ENCODE measurements around the gene ENTPD8. TPM values are rescaled to one million over a fixed set of nuclear protein-coding genes. Genes with fewer than 3 reads are reported as not detected.
"Not testable (repeated sequence)": the region's sequence is repeated elsewhere in the genome, so short reads cannot be mapped to it uniquely, and the experiment has no call there.

Gene ENTPD8
- total RNA-seq, 2 experiments from 2014 or later: not detected

- Mint-ChIP-seq H3K4me3 (no peak overlapping the region), H3K27me3 (no peaks in the 10 kb centered on the region), H3K4me1 (no peaks in the 10 kb centered on the region), H3K27ac (no peak overlapping the region), H3K36me3 (peaks cover 5% of the 10 kb centered on the region), H3K9me3 (peaks cover 8% of the 10 kb centered on the region)
- DNase-seq: no peak
Measured at GRCh38 chr9:137479892-137480685, 38.9 kb upstream of the ENTPD8 start.

DNA sequence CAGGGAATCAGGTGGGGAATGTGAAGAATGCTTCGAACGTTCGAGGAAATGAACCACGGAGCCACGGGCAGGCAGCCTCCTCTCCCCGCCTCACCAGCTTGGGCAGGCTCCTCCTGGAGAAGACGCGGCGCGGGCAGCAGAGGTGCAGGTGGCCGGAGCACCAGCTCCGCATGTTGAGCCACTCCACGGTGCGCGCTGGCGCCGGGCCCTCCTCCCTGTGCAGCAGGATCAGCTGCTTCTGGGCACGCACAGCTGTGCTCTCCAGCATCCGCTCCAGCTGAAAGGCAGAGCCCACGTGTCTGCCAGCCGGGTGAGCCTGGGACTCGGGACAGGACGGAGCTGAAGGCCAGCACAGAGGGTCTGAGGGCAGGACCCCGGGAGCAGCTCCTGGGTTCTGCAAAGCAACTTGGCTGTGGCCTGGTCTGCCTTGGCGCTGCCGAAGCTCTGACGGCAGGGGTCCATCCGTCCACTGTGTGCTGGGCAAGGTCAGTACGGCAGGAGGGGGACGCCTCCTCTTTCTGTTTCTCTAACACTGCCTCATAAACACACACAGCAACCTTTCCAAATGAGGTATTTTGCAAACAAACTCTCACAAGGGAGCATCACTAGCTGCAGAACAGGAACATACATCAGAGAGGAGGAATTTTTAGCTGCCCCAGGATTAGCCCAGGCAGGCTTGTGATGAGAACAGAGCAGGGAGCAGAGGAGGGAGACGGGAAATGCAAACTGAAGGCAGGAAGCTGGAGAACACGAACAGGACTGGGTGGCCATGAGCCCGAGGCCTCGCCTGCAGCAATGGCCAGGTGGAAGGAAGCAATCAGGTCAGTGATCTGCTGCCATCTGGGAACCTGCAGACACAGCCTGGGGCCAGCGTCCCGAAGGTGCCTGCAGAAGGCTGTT, 38.1 kb upstream of the ENTPD8 start:
- DNase-seq: no peak
- Mint-ChIP-seq H3K4me1 (no peaks in the 10 kb centered on the region), H3K9me3 (peaks cover 11% of the 10 kb centered on the region), H3K4me3 (no peak overlapping the region), H3K36me3 (peaks cover 5% of the 10 kb centered on the region), H3K27me3 (no peaks in the 10 kb centered on the region), H3K27ac (no peak overlapping the region)

GRCh38 chr9:137478613-137478961, 37.4 kb upstream of the ENTPD8 start:
- H3K36me3 Mint-ChIP-seq: peaks cover 9% of the 10 kb centered on the region
- DNase-seq: no peak
- H3K4me3 Mint-ChIP-seq: no peak overlapping the region
- peaks cover 16% of the 10 kb centered on the region for H3K9me3 Mint-ChIP-seq
- no peaks in the 10 kb centered on the region for H3K27me3 Mint-ChIP-seq
- H3K27ac Mint-ChIP-seq: no peak overlapping the region
- no peaks in the 10 kb centered on the region for H3K4me1 Mint-ChIP-seq

DNA sequence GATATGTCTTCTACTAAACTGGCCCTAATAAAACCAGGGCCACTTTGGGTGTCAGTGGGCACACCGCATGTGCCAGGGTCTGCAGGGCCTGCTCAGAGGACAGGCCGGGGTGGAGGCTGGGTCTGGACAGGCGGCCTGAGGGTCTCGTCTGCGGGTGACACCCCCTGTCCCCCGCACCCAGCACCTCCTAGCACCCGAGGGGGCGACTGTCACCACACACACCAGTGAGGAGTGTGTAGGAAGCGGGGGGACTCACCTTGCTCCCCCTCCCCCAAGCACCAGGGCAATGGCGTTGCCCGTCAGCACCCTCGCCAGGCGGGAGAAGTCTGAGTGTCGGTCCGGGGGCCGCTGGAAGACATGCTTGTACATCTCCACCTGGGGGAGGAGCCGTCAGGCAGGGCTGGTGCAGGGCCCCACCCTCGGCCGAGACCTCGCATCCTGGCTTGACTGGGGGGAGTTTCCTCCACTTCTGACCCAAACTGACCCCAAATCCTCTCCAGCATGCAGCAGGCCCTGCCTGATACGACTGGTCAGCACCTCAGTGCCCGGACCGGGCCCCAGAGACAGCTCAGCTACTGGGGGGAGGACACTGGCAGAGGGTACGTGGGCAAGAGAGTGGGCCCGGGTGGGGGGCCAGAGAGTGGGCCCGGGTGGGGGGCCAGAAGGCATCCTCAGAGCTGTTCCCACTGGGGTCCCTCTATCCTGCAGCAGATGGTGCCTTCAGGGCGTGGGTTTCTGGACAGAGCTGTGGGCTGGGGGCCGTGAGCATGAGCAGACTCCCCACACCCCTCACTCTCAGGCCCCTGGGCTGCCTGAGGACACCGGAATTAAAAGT, 36.8 kb upstream of the ENTPD8 start:
- Mint-ChIP-seq H3K9me3 (peaks cover 21% of the 10 kb centered on the region), H3K4me3 (no peak overlapping the region), H3K27ac (no peak overlapping the region), H3K27me3 (no peaks in the 10 kb centered on the region), H3K4me1 (no peaks in the 10 kb centered on the region), H3K36me3 (peaks cover 14% of the 10 kb centered on the region)
- DNase-seq: no peak

DNA sequence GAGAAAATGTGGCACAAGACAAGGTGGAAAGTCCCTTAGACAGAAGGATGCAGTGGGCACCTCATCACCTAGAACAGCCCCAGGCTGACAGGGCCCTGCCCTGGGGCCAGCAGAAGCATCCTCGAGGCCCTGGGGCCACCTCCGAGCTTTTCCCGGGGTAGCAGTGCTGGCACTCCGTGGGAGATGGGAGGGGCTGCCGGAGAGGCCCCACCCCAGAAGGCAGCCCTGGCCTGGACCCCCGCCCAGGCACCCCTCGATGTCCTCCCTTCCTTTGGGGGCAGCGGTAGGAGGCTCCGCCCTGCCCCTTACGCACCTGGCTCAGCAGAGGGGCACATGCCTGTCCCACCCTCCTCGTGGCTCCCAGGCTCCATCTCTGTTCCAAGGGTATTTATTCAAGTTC, 35.7 kb upstream of the ENTPD8 start:
- H3K27ac Mint-ChIP-seq: no peak overlapping the region
- H3K4me3 Mint-ChIP-seq: no peak overlapping the region
- peaks cover 24% of the 10 kb centered on the region for H3K9me3 Mint-ChIP-seq
- DNase-seq: no peak
- no peaks in the 10 kb centered on the region for H3K4me1 Mint-ChIP-seq
- H3K36me3 Mint-ChIP-seq: peaks cover 19% of the 10 kb centered on the region
- no peaks in the 10 kb centered on the region for H3K27me3 Mint-ChIP-seq

- peaks cover 24% of the 10 kb centered on the region for H3K9me3 Mint-ChIP-seq
- H3K27me3 Mint-ChIP-seq: no peaks in the 10 kb centered on the region
- no peak overlapping the region for H3K27ac Mint-ChIP-seq
- DNase-seq: no peak
- H3K4me1 Mint-ChIP-seq: peaks cover 3% of the 10 kb centered on the region
- H3K36me3 Mint-ChIP-seq: peaks cover 22% of the 10 kb centered on the region
- H3K4me3 Mint-ChIP-seq: no peak overlapping the region
Measured at GRCh38 chr9:137475666-137476065, 34.5 kb upstream of the ENTPD8 start.

DNA sequence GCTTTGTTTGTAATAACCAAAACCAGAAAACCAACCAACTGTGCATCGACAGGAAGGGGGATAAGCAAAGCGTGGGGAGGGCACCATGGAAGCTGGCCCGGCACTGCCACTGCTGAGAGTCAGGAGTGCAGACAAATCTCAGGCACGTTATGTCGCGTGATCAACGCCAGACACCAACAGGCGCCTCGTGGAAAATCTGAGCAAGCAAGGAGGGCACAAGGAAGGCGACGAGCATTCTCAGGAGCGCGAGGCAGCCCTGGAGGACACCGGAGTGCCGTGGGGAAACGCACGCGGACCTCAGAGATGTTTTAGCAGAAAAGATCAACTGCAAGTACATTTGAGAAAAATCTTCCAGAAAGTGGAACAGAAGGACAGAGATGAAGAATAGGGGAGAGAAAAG, 33.1 kb upstream of the ENTPD8 start:
- no peak for DNase-seq
- H3K4me3 Mint-ChIP-seq: no peak overlapping the region
- H3K9me3 Mint-ChIP-seq: peaks cover 24% of the 10 kb centered on the region
- peaks cover 6% of the 10 kb centered on the region for H3K4me1 Mint-ChIP-seq
- no peak overlapping the region for H3K27ac Mint-ChIP-seq
- H3K27me3 Mint-ChIP-seq: peaks cover 5% of the 10 kb centered on the region
- peaks cover 22% of the 10 kb centered on the region for H3K36me3 Mint-ChIP-seq

GRCh38 chr9:137470785-137471184, 29.6 kb upstream of the ENTPD8 start:
- H3K27me3 Mint-ChIP-seq: peaks cover 9% of the 10 kb centered on the region
- peaks cover 6% of the 10 kb centered on the region for H3K4me1 Mint-ChIP-seq
- H3K4me3 Mint-ChIP-seq: no peak overlapping the region
- peaks cover 22% of the 10 kb centered on the region for H3K36me3 Mint-ChIP-seq
- DNase-seq: peak; percentile 42
- peaks cover 19% of the 10 kb centered on the region for H3K9me3 Mint-ChIP-seq
- no peak overlapping the region for H3K27ac Mint-ChIP-seq

GRCh38 chr9:137467896-137468295, 26.7 kb upstream of the ENTPD8 start:
- no peak for DNase-seq
- peaks cover 9% of the 10 kb centered on the region for H3K27me3 Mint-ChIP-seq
- H3K36me3 Mint-ChIP-seq: peaks cover 10% of the 10 kb centered on the region
- H3K4me3 Mint-ChIP-seq: no peak overlapping the region
- H3K9me3 Mint-ChIP-seq: peaks cover 2% of the 10 kb centered on the region
- peaks cover 8% of the 10 kb centered on the region for H3K4me1 Mint-ChIP-seq
- no peak overlapping the region for H3K27ac Mint-ChIP-seq

DNA sequence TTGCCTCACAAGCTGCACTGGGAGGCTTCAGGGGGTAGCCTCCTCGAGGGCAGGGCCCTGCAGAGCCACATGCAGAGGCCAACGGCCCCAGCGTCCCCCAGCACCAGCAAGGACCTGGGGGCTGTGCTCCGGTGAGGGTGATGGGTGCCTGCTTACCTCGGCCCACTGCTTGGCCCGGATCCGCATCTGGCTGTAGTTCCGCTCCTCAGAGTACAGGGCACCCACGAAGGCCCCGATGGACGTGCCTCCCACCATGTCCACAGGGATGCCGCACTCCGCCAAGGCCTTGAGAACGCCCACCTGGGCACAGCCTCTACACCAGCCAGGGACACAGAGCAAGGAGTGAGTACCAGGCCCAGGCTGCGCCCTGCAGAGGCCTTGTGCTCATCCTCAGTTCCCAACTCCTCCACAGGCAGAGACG, 26.0 kb upstream of the ENTPD8 start:
- Mint-ChIP-seq H3K27me3 (peaks cover 9% of the 10 kb centered on the region), H3K9me3 (no peaks in the 10 kb centered on the region), H3K27ac (no peak overlapping the region), H3K4me3 (no peak overlapping the region), H3K4me1 (peaks cover 10% of the 10 kb centered on the region), H3K36me3 (peaks cover 8% of the 10 kb centered on the region)
- no peak for DNase-seq

- not testable (repeated sequence) for H3K9me3 Mint-ChIP-seq, H3K27ac Mint-ChIP-seq, H3K4me3 Mint-ChIP-seq, DNase-seq, H3K36me3 Mint-ChIP-seq, H3K27me3 Mint-ChIP-seq
- peaks cover 12% of the 10 kb centered on the region for H3K4me1 Mint-ChIP-seq
Measured at GRCh38 chr9:137466389-137467085, 25.4 kb upstream of the ENTPD8 start.

DNA sequence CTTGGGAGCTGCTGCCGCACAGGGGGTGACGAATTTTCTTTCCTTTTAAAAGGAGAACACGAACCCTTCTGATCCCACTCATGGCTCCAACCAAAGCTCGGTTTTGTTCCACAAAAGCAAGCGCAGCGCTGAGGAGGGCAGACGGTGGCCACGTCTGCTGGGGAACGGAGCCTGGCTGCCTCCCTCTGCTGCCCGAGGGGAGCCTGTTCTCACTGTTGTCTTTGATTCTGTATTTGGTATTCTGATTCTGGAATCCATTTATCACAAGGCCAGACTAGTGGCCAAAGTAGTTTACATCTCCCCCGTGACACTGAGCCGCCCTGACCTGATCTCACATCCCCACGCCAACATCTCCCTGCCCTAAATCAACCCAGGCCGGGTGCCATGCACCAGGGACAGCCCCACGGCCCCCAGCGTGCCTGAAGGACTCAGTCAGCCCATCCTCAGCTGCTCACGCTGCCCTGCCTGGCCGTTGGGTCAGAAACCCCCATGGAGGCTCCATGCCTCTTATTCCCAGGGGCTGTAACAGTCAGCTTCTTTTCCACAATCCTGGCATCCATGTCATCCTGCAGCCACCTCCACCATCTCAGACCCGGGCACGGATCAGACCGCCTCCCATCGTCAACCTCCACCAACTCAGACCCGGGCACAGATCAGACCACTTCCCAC, 24.7 kb upstream of the ENTPD8 start:
- no peak overlapping the region for H3K27ac Mint-ChIP-seq
- no peak overlapping the region for H3K4me3 Mint-ChIP-seq
- H3K36me3 Mint-ChIP-seq: peaks cover 4% of the 10 kb centered on the region
- DNase-seq: no peak
- peaks cover 11% of the 10 kb centered on the region for H3K4me1 Mint-ChIP-seq
- H3K9me3 Mint-ChIP-seq: no peaks in the 10 kb centered on the region
- H3K27me3 Mint-ChIP-seq: peaks cover 9% of the 10 kb centered on the region

DNA sequence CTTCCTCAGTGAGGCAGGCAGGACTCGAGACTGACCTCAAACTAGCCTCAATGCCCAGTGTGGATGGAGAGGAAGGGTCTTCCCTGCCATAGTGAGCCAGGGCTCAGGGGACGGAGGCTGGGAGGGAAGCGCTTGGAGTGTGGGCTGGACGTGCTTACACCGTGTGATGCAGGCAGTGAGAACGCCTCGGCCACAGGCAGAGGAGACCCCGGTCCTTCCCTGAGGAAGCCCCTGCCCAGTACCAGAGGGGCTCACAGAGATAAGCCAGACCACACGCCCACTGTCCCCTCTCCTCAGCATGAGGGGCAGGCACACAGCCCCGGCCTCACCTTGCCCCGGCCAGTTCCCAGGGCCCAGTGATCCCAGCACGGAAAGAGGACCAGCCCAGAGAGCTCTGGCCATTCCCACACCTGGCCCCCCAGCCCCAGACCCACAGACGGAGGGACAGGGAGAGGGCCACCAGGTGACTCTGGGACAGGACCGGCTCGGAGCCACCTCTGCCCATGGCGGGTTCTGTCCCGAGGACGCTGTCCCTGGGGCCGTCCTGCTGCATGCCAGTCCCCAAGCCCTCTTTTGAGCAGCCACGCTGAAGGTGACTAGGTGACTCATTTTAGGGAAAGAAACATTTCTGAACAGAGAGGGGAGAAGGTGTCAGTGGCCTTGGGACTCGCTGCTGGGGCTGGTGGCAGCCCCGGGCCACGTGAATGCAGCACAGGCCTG, 24.0 kb upstream of the ENTPD8 start:
- no peak for DNase-seq
- Mint-ChIP-seq H3K4me3 (no peak overlapping the region), H3K27ac (no peak overlapping the region), H3K27me3 (peaks cover 9% of the 10 kb centered on the region), H3K4me1 (peaks cover 7% of the 10 kb centered on the region), H3K36me3 (peaks cover 4% of the 10 kb centered on the region), H3K9me3 (no peaks in the 10 kb centered on the region)
